Muscle layer of duodenum (tissue), 2 donors: ENCODE measurements around the gene ZNF470.

Source experiments
- H3K27ac ChIP-seq: one replicate; pipeline ENCODE4 v1.7.0; 2013; ENCODE audit warnings: mild to moderate bottlenecking, low read length
- H3K27me3 ChIP-seq: one replicate; pipeline ENCODE4 v1.7.0; 2013; ENCODE audit warnings: low read depth, mild to moderate bottlenecking, control low read depth, low read length
- H3K36me3 ChIP-seq, 2 donors: one replicate each; pipeline ENCODE4 v1.7.0; 2013; ENCODE audit warnings: low read length in 2 of 2, control low read depth in 1 of 2, mild to moderate bottlenecking in 1 of 2; ENCODE audit not compliant: insufficient read depth in 2 of 2, control insufficient read depth in 1 of 2
- H3K4me1 ChIP-seq, 2 donors: one replicate each; pipeline ENCODE4 v1.7.0; 2013; ENCODE audit warnings: low read length in 2 of 2, mild to moderate bottlenecking in 2 of 2, control low read depth in 1 of 2, moderate library complexity in 1 of 2; ENCODE audit not compliant: insufficient read depth in 2 of 2, control insufficient read depth in 1 of 2
- H3K4me3 ChIP-seq, 2 donors: one replicate each; pipeline ENCODE4 v1.7.0; 2013; ENCODE audit warnings: low read length in 2 of 2, low read depth in 1 of 2, mild to moderate bottlenecking in 1 of 2
- H3K9me3 ChIP-seq, 2 donors: one replicate each; pipeline ENCODE4 v1.7.0; 2013; ENCODE audit warnings: low read length in 2 of 2, control low read depth in 1 of 2, mild to moderate bottlenecking in 1 of 2; ENCODE audit not compliant: control insufficient read depth in 1 of 2
- donor health status: healthy.

The ZNF470 gene

GRCh38 chr19:56567274-56568120 lies at the start of gene ZNF470:
TSS of gene ZNF470 (plus strand) at chr19:56567468. CDS start at chr19:56570312, 2,844 bp downstream.
- Histone ChIP-seq H3K36me3 (peaks cover 12 to 51% of the 10 kb centered on the region in 2 donors), H3K9me3 (peaks cover 43 to 49% of the 10 kb centered on the region in 2 donors)

GRCh38 chr19:56525214-56525860 lies 41.9 kb upstream of the ZNF470 start:
- H3K4me1 ChIP-seq: no peaks in the 10 kb centered on the region
- H3K36me3 ChIP-seq: peaks cover 9 to 64% of the 10 kb centered on the region in 2 donors
- no peaks in the 10 kb centered on the region for H3K27me3 ChIP-seq
- H3K9me3 ChIP-seq: peaks cover 53 to 94% of the 10 kb centered on the region in 2 donors
- no peak overlapping the region for H3K27ac ChIP-seq
- peak overlapping the region; percentile 16 to 49 for H3K4me3 ChIP-seq

More at GRCh38 chr19:56567274-56568120, at the start of gene ZNF470:
- peak within 1 kb of the TSS; percentile 70 for H3K27ac ChIP-seq
- H3K4me3 ChIP-seq: peak within 1 kb of the TSS; percentile 89 to 100
- H3K4me1 ChIP-seq: peaks cover 0 to 14% of the 10 kb centered on the region in 2 donors
- no peaks in the 10 kb centered on the region for H3K27me3 ChIP-seq

DNA sequence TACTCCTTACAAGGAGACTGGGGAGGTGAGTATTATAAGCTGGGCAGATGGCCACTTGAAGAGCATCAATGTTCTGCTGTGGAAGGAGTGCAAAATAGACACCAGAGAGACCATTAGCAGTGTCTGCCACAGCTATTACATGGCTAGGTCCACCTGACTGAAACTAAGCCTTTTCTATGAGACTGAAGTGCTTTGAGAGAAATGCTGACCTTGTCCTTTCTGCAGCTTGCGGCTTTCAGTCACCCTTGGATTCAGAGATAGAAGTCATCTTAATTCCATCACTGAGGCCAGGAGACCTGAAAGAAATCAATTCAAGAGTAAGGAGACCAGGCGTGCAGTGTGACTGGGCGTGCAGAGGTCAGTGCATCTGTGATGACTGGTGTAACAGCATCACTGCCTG lies 29.8 kb upstream of the ZNF470 start:
- H3K36me3 ChIP-seq: peaks cover 0 to 26% of the 10 kb centered on the region in 2 donors
- no peak overlapping the region for H3K27ac ChIP-seq
- peaks cover 0 to 14% of the 10 kb centered on the region in 2 donors for H3K4me1 ChIP-seq
- peaks cover 28 to 50% of the 10 kb centered on the region in 2 donors for H3K9me3 ChIP-seq
- H3K4me3 ChIP-seq: peak overlapping the region; percentile 69 to 88
- no peaks in the 10 kb centered on the region for H3K27me3 ChIP-seq

DNA sequence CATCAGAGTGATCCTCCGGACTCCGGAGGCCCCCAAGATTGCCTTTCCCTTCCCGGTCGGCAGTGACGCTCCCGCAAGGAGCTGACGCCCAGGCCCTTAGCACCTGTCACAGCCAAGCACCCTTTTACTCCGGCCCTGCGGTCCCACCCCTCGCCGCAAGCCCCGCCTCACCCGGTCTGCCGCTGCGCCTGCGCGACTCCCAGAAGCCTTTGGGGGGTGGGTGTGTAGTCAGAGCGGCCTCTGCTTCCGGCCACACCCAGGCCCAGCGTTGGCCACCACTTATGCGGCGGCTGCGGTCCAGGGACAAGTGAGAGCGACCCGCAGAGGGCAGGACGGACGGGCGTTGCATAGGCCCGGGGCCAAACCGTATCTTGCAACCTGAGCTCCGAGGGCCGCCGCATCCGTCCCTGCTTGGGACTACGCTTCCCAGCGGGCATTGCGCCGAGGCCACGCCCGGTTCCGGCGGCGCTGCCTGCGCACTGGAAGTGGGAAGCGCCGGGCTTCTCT lies 29.0 kb upstream of the ZNF470 start:
- H3K9me3 ChIP-seq: peaks cover 27 to 46% of the 10 kb centered on the region in 2 donors
- no peak overlapping the region for H3K27ac ChIP-seq
- peaks cover 0 to 14% of the 10 kb centered on the region in 2 donors for H3K4me1 ChIP-seq
- H3K4me3 ChIP-seq: peak overlapping the region; percentile 69 to 88
- peaks cover 0 to 32% of the 10 kb centered on the region in 2 donors for H3K36me3 ChIP-seq
- no peaks in the 10 kb centered on the region for H3K27me3 ChIP-seq

- no peak within 1 kb of the TSS for H3K27ac ChIP-seq
- H3K27me3 ChIP-seq: no peaks in the 10 kb centered on the region
- H3K36me3 ChIP-seq: peaks cover 0 to 37% of the 10 kb centered on the region in 2 donors
- peaks cover 24 to 46% of the 10 kb centered on the region in 2 donors for H3K9me3 ChIP-seq
- H3K4me3 ChIP-seq: peak within 1 kb of the TSS; percentile 69 to 88
- peaks cover 0 to 14% of the 10 kb centered on the region in 2 donors for H3K4me1 ChIP-seq
Measured at GRCh38 chr19:56538761-56539263, 28.5 kb upstream of the ZNF470 start, which contains the start of gene ZFP28. TSS of gene ZFP28 (plus strand) at chr19:56538948. CDS start at chr19:56539019, 71 bp downstream.

GRCh38 chr19:56543776-56544175 lies 23.5 kb upstream of the ZNF470 start:
- Histone ChIP-seq H3K9me3 (peaks cover 51 to 71% of the 10 kb centered on the region in 2 donors), H3K27me3 (no peaks in the 10 kb centered on the region), H3K36me3 (peaks cover 14 to 83% of the 10 kb centered on the region in 2 donors), H3K4me1 (peaks cover 0 to 11% of the 10 kb centered on the region in 2 donors), H3K4me3 (peak overlapping the region in 1 of 2 donors; percentile 19), H3K27ac (no peak overlapping the region)

DNA sequence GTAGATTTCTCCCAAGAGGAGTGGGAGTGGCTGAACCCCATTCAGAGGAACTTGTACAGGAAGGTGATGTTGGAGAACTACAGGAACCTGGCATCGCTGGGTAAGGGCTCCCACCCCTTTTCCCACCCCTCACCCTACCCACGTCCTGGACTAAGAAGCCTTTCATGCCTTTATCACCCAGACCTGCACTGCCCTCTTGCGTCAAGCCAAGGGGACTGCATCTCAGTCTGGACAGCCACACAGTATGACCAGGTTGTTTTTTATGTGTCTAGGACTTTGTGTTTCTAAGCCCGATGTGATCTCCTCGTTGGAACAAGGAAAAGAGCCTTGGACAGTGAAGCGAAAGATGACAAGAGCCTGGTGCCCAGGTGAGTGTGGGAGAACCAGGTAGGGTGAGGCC lies 19.7 kb upstream of the ZNF470 start:
- Histone ChIP-seq H3K4me1 (no peaks in the 10 kb centered on the region), H3K27me3 (no peaks in the 10 kb centered on the region), H3K4me3 (peak overlapping the region; percentile 38 to 54), H3K27ac (no peak overlapping the region), H3K36me3 (peaks cover 35 to 92% of the 10 kb centered on the region in 2 donors), H3K9me3 (peaks cover 68 to 85% of the 10 kb centered on the region in 2 donors)

DNA sequence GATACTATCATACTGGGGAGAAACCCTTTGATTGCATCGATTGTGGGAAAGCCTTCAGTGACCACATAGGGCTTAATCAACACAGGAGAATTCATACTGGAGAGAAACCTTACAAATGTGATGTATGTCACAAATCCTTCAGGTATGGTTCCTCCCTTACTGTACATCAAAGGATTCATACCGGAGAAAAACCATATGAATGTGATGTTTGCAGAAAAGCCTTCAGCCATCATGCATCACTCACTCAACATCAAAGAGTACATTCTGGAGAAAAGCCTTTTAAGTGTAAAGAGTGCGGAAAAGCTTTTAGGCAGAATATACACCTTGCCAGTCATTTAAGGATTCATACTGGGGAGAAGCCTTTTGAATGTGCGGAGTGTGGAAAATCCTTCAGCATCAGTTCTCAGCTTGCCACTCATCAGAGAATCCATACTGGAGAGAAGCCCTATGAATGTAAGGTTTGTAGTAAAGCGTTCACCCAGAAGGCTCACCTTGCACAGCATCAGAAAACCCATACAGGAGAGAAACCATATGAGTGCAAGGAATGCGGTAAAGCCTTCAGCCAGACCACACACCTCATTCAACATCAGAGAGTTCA lies 12.9 kb upstream of the ZNF470 start:
- Histone ChIP-seq H3K27ac (no peak overlapping the region), H3K4me3 (peak overlapping the region; percentile 35 to 55), H3K9me3 (peaks cover 69 to 87% of the 10 kb centered on the region in 2 donors), H3K27me3 (no peaks in the 10 kb centered on the region), H3K4me1 (no peaks in the 10 kb centered on the region), H3K36me3 (peaks cover 28 to 81% of the 10 kb centered on the region in 2 donors)

DNA sequence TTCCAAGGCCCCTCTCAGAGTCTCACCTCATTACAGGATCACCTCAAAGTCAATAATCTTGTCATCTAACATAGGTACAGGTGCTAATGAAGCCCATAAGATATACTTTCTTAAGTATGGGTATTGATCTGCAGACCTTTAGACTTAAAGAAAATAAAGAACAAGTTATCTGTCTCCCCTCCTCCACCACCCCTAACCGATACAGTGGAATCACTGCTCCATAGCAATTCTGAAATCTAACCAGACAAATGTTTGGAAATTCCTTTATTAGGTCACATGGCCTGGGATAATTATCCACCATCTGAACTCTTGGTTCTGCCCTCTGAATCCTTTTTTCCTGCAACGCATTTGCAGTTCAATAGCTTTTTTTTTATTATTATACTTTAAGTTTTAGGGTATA lies 4.5 kb upstream of the ZNF470 start:
- peaks cover 0 to 30% of the 10 kb centered on the region in 2 donors for H3K36me3 ChIP-seq
- H3K27ac ChIP-seq: no peak overlapping the region
- peak overlapping the region in 1 of 2 donors; percentile 49 for H3K4me3 ChIP-seq
- peaks cover 42 to 71% of the 10 kb centered on the region in 2 donors for H3K9me3 ChIP-seq
- H3K27me3 ChIP-seq: no peaks in the 10 kb centered on the region
- H3K4me1 ChIP-seq: peaks cover 0 to 9% of the 10 kb centered on the region in 2 donors

DNA sequence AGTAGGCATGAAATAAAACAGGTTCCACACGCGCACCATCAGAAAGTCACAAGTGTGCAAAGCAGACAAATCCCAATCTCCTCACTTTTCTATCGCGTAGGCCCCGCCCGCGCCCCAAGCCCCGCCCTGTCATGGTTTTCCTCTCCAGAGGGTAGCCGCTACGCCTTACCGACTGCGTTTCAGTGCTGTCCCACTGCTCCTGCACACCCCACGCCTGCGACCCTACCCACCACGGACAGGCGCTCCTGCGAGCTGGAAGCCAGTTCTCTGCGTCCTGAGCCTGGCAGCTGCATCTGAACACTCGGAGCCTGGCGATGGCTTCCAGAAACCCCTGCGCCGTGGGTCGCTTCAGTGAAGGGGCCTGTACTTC lies 379 bp upstream of the ZNF470 start:
- H3K4me1 ChIP-seq: peaks cover 0 to 14% of the 10 kb centered on the region in 2 donors
- H3K27me3 ChIP-seq: no peaks in the 10 kb centered on the region

More for the DNA sequence above, 379 bp upstream of the ZNF470 start:
- H3K9me3 ChIP-seq: peaks cover 48 to 52% of the 10 kb centered on the region in 2 donors
- peak overlapping the region; percentile 70 for H3K27ac ChIP-seq
- peak overlapping the region; percentile 89 to 100 for H3K4me3 ChIP-seq
- peaks cover 12 to 48% of the 10 kb centered on the region in 2 donors for H3K36me3 ChIP-seq
